PFSK-1 (cell line): Measurements from ENCODE around the gene G6PC3.

Experiments used
- FOXP2 ChIP-seq: optimal IDR thresholded peaks from 2 replicates; pipeline ENCODE3; 2011; ENCODE audit warnings: borderline replicate concordance, control low read depth, inconsistent platforms; ENCODE audit not compliant: insufficient read depth; ENCODE audit errors: extremely low read length, extremely low read depth
- POLR2AphosphoS5 ChIP-seq: IDR thresholded peaks from 2 replicates; pipeline ENCODE4 v1.6.1; 2012; ENCODE audit warnings: low read depth, mild to moderate bottlenecking, control low read depth, low read length, moderate library complexity
- REST ChIP-seq, 2 experiments: IDR thresholded peaks; 2 replicates each; pipeline versions ENCODE4 v1.6.1 to v1.8.0; 2011 to 2012; ENCODE audit warnings: low read depth in 2 of 2, low read length in 2 of 2, control low read depth in 1 of 2, inconsistent platforms in 1 of 2, mild to moderate bottlenecking in 1 of 2, moderate library complexity in 1 of 2; ENCODE audit not compliant: insufficient read depth in 1 of 2
- SIN3A ChIP-seq: IDR thresholded peaks from 2 replicates; pipeline ENCODE4 v1.6.1; 2012; ENCODE audit warnings: mild to moderate bottlenecking, low read length, moderate library complexity, borderline replicate concordance; ENCODE audit not compliant: insufficient read depth
- TAF1 ChIP-seq: IDR thresholded peaks from 2 replicates; pipeline ENCODE4 v1.6.1; 2012; ENCODE audit warnings: low read length, control low read depth, borderline replicate concordance; ENCODE audit not compliant: insufficient read depth

- TF ChIP-seq FOXP2 (no peak), TAF1 (no peak), POLR2AphosphoS5 (no peak), SIN3A (no peak), REST (IDR thresholded peaks at IDR 0.05; ENCODE audit: insufficient read depth in 1 of 2, low read depth in 2 of 2, low read length in 2 of 2) (no peak)
Measured at GRCh38 chr17:44044071-44044470, 26.5 kb upstream of the G6PC3 start.
